Measurements from ENCODE around the gene PALS2.

Gene PALS2, protein sequence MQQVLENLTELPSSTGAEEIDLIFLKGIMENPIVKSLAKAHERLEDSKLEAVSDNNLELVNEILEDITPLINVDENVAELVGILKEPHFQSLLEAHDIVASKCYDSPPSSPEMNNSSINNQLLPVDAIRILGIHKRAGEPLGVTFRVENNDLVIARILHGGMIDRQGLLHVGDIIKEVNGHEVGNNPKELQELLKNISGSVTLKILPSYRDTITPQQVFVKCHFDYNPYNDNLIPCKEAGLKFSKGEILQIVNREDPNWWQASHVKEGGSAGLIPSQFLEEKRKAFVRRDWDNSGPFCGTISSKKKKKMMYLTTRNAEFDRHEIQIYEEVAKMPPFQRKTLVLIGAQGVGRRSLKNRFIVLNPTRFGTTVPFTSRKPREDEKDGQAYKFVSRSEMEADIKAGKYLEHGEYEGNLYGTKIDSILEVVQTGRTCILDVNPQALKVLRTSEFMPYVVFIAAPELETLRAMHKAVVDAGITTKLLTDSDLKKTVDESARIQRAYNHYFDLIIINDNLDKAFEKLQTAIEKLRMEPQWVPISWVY

GRCh38 chr7:24572997-24573553 lies at the start of gene PALS2:
PALS2 (plus strand) TSS chr7:24573452; CDS start chr7:24623668, 50,216 bp downstream.
- TF ChIP-seq CTCF (IDR thresholded peaks at IDR 0.05; ENCODE audit: low read depth, low read length), result no peak
- peak; percentile 28 for DNase-seq (ENCODE audit: extremely low read depth, low read depth)

DNA sequence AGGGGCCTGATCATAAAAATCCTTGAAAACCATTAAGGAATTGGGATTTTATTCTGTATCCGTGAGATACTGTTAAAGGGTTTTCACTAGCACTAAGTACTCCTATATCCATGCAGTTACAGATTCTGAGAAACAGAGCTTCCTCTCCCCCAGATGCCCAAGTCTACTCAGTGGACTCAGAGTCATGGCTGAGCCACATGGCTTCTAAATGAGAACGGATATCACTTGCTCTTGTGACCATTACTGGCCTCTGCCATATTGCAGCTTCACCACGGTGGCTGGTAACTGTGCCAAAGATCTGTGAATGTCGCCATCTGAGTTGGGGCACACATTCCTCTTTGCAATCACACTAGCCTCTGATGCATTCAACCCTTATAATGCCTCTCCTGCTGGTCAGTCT lies 42.0 kb upstream of the PALS2 start:
- no peak for DNase-seq (ENCODE audit: extremely low read depth, low read depth)
- no peak for TF ChIP-seq CTCF (IDR thresholded peaks at IDR 0.05; ENCODE audit: low read depth, low read length)

GRCh38 chr7:24536682-24537081 lies 36.6 kb upstream of the PALS2 start:
- DNase-seq (ENCODE audit: extremely low read depth, low read depth), result no peak
- no peak for TF ChIP-seq CTCF (IDR thresholded peaks at IDR 0.05; ENCODE audit: low read depth, low read length)

- DNase-seq (ENCODE audit: extremely low read depth, low read depth), result no peak
- TF ChIP-seq CTCF (IDR thresholded peaks at IDR 0.05; ENCODE audit: low read depth, low read length), result no peak
Measured at GRCh38 chr7:24540956-24541355, 32.3 kb upstream of the PALS2 start.

DNA sequence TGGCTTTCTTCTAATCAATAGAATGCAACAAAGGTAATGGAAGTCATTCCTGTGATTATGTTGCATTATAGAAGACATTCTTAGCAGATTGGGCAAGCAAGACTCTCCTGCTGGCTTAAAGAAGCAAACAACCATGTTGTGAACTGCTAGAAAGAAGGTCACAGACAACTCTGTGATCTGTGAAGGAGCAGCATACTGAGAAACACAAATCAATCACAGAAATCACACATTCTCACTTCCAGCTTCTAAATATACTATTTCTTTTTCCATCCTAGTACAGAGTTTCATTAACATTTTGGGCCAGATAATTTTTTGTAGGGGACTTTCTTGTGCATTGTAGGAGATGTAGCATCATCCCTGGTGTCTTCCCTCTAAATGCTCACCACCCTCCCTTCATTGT lies 28.0 kb upstream of the PALS2 start:
- TF ChIP-seq CTCF (IDR thresholded peaks at IDR 0.05; ENCODE audit: low read depth, low read length), result no peak
- DNase-seq (ENCODE audit: extremely low read depth, low read depth), result no peak

GRCh38 chr7:24548390-24548789 lies 24.9 kb upstream of the PALS2 start:
- TF ChIP-seq CTCF (IDR thresholded peaks at IDR 0.05; ENCODE audit: low read depth, low read length), result no peak
- DNase-seq (ENCODE audit: extremely low read depth, low read depth), result no peak

- DNase-seq (ENCODE audit: extremely low read depth, low read depth), result no peak
- TF ChIP-seq CTCF (IDR thresholded peaks at IDR 0.05; ENCODE audit: low read depth, low read length), result no peak
Measured at GRCh38 chr7:24549991-24550390, 23.3 kb upstream of the PALS2 start.

Data from AG09319 (cell line).